Measurements from ENCODE around the gene IGFN1. TPM values are rescaled to one million over a fixed set of nuclear protein-coding genes. Genes with fewer than 3 reads are reported as not detected.

IGFN1 gene
- total RNA-seq, 4 donors from 2014 or later = 0.14 TPM; not detected in 3

DNA sequence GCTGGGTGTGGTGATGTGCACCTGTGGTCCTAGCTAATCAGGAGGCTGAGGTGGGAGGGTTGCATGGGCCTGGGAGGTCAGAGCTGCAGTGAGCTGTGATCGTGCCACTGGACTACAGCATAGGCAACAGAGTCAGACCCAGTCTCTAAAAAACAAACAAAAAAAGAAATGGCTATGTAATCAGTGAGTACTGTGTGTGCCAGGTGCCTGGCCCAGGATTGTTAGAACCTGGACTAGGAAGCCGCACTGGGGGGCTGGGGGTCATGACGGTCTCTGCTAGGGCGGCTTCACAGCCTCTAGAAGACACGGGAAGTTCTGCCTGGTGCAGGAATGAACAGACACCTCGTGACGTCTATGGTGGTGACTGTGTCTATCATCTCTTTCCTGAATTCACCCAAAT, 44.8 kb upstream of the IGFN1 start:
- 78 to 85% methylated on average over 5 to 7 of the region's 7 CpGs for WGBS, 2 donors (ENCODE audit: low coverage in 1 of 2)
- TF ChIP-seq POLR2A (IDR thresholded peaks at IDR 0.05) = no peak
- TF ChIP-seq POLR2AphosphoS5 (IDR thresholded peaks at IDR 0.05) = no peak
- TF ChIP-seq, protein P1, sequence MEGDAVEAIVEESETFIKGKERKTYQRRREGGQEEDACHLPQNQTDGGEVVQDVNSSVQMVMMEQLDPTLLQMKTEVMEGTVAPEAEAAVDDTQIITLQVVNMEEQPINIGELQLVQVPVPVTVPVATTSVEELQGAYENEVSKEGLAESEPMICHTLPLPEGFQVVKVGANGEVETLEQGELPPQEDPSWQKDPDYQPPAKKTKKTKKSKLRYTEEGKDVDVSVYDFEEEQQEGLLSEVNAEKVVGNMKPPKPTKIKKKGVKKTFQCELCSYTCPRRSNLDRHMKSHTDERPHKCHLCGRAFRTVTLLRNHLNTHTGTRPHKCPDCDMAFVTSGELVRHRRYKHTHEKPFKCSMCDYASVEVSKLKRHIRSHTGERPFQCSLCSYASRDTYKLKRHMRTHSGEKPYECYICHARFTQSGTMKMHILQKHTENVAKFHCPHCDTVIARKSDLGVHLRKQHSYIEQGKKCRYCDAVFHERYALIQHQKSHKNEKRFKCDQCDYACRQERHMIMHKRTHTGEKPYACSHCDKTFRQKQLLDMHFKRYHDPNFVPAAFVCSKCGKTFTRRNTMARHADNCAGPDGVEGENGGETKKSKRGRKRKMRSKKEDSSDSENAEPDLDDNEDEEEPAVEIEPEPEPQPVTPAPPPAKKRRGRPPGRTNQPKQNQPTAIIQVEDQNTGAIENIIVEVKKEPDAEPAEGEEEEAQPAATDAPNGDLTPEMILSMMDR (IDR thresholded peaks at IDR 0.05) = no peak
- TF ChIP-seq EP300 (IDR thresholded peaks at IDR 0.05; ENCODE audit: low read depth) = no peak
- H3K4me3 ChIP-seq = no peak overlapping the region
- H3K27me3 ChIP-seq = no peaks in the 10 kb centered on the region
- H3K4me1 ChIP-seq = no peaks in the 10 kb centered on the region
- H3K9me3 ChIP-seq = no peaks in the 10 kb centered on the region
- in situ Hi-C loops (cut with MboI; ENCODE audit: low pct_ligation_motif_present in 1 of 4, low pct_unique_long_range_greater_than_20kb in 1 of 4, low sequenced_read_pairs in 3 of 4) = loop anchor here in 1 of 4 donors (10.0 kb wide), 1 partner anchor 79 kb away; no protein-coding TSS in a partner anchor
- intact Hi-C loops (cut with DNase I; ENCODE audit: low total_unique reads) = no loop called here
- H3K36me3 ChIP-seq = peaks cover 0 to 15% (median 0%) of the 10 kb centered on the region in 4 donors
- H3K27ac ChIP-seq = no peak overlapping the region
- DNase-seq = no peak

DNA sequence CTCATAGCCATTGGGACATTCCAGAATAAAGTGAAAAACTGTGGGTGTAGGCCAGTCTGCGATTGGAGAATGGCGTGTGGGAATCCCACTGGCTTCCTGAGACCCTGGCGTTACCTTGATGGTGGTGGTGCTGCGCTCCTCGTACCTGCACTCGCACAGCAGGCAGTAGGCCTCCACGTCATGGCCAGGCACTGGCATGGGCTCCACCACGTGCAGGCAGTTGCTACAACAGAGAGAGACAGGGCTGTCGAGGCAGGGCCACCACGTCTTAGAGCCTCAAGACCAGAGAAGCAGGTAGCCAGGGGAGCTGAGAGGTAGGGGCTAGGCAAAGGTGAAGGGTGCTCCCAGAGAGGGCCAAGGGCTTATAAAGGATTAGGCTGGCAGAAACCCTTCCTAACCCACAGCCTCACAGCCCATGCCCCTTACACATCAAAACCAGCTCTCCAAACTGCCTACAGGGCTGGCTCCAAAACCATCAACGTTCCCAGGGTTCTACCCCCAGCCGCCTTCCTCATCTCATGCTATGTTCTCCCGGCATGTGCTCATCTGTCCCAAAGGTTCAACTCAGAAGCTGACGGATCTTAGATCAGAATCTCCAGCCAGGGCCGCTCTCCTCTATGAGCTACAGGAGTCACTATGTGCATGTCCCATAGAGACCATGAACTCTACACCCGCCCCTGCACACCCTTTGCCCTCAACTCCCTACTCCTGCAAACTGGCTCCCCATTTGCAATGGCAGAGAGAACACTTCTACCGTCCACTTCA, 43.8 kb upstream of the IGFN1 start:
- intact Hi-C loops (cut with DNase I; ENCODE audit: low total_unique reads) = no loop called here

DNA sequence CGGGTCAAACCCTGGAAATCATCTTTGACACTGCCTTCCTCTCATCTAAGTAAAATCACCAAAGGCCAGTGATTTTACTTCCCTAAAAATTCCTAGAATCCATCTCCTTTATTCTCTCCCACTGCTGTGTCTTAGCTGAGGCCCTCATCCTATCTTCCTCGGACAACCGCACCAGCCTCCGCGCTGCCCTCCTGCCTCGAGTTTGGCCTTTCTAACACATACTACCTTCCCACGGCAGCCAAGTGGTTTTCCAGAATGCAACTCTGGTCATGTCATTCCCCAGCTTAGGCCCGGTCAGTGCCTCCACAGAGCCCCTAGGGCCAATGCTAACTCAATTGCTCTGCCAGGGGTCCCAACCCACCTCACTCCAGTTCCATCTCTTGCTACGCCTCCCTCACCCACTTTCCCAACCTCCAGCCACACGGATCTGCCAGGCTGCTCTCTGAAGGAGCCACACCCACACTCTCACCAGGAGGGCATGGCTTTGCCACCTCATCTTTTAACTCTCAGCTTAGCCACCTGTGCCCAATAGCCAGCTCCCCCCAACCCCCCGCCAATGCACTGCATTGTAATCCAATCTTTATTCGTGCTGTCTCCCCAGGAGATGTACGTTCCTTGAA, 43.1 kb upstream of the IGFN1 start:
- TF ChIP-seq EP300 (IDR thresholded peaks at IDR 0.05; ENCODE audit: low read depth) = no peak
- intact Hi-C loops (cut with DNase I; ENCODE audit: low total_unique reads) = no loop called here

More for the DNA sequence above, 43.8 kb upstream of the IGFN1 start:
- Histone ChIP-seq H3K4me3 (no peak overlapping the region), H3K9me3 (no peaks in the 10 kb centered on the region), H3K27me3 (no peaks in the 10 kb centered on the region), H3K27ac (no peak overlapping the region), H3K36me3 (peaks cover 0 to 15% (median 0%) of the 10 kb centered on the region in 4 donors), H3K4me1 (no peaks in the 10 kb centered on the region)
- WGBS, 2 donors (ENCODE audit: low coverage in 1 of 2) = 87 to 90% methylated on average over 2 to 17 of the region's 17 CpGs
- TF ChIP-seq POLR2AphosphoS5 (IDR thresholded peaks at IDR 0.05) = no peak
- TF ChIP-seq EP300 (IDR thresholded peaks at IDR 0.05; ENCODE audit: low read depth) = no peak
- DNase-seq = no peak
- in situ Hi-C loops (cut with MboI; ENCODE audit: low pct_ligation_motif_present in 1 of 4, low pct_unique_long_range_greater_than_20kb in 1 of 4, low sequenced_read_pairs in 3 of 4) = loop anchor here in 1 of 4 donors (10.0 kb wide), 1 partner anchor 78 kb away; no protein-coding TSS in a partner anchor

DNA sequence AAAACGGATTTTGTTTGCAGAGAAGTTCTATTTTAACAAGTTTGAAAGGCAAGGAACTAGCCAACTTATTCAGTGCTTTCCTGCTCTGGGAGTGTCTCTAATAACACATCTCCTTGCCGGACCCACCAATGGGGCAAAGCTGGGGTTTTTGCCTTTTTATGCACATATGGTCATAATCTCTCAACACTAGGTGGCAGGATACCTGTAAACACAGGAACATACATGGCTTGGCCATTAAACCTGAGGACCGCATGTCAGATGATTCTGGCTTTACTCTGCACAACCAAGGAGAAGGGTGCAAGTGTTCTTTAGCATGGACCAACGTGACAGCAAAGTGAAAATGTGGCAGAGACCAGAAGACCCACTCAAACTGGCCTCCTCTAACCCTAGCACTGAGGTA, 41.2 kb upstream of the IGFN1 start:
- H3K27me3 ChIP-seq = no peaks in the 10 kb centered on the region
- in situ Hi-C loops (cut with MboI; ENCODE audit: low pct_ligation_motif_present in 1 of 4, low pct_unique_long_range_greater_than_20kb in 1 of 4, low sequenced_read_pairs in 3 of 4) (loop anchor here in 1 of 4 donors (10.0 kb wide), 1 partner anchor 75 kb away; no protein-coding TSS in a partner anchor), intact Hi-C loops (cut with DNase I; ENCODE audit: low total_unique reads) (no loop called here)
- H3K9me3 ChIP-seq = no peaks in the 10 kb centered on the region
- 41 to 68% methylated on average over 2 to 4 of the region's 4 CpGs for WGBS, 2 donors (ENCODE audit: low coverage in 1 of 2)
- H3K36me3 ChIP-seq = peaks cover 0 to 15% (median 0%) of the 10 kb centered on the region in 4 donors
- no peak overlapping the region for H3K27ac ChIP-seq
- no peak for TF ChIP-seq EP300 (IDR thresholded peaks at IDR 0.05; ENCODE audit: low read depth)
- TF ChIP-seq, protein P1 (IDR thresholded peaks at IDR 0.05) = peak in 4 of 5 experiments; percentile 38 to 53 (median 48)
- H3K4me1 ChIP-seq = peaks cover 6 to 15% (median 10%) of the 10 kb centered on the region in 4 donors
- H3K4me3 ChIP-seq = no peak overlapping the region
- no peak for DNase-seq

More for the DNA sequence above, 43.1 kb upstream of the IGFN1 start:
- peaks cover 0 to 2% (median under 1%) of the 10 kb centered on the region in 4 donors for H3K4me1 ChIP-seq
- H3K27ac ChIP-seq = no peak overlapping the region
- no peaks in the 10 kb centered on the region for H3K27me3 ChIP-seq
- in situ Hi-C loops (cut with MboI; ENCODE audit: low pct_ligation_motif_present in 1 of 4, low pct_unique_long_range_greater_than_20kb in 1 of 4, low sequenced_read_pairs in 3 of 4) = loop anchor here in 1 of 4 donors (10.0 kb wide), 1 partner anchor 77 kb away; no protein-coding TSS in a partner anchor
- peaks cover 0 to 15% (median 0%) of the 10 kb centered on the region in 4 donors for H3K36me3 ChIP-seq
- WGBS, 2 donors (ENCODE audit: low coverage in 1 of 2) = 85 to 90% methylated on average over 11 to 12 of the region's 13 CpGs
- H3K4me3 ChIP-seq = no peak overlapping the region
- DNase-seq = no peak
- H3K9me3 ChIP-seq = no peaks in the 10 kb centered on the region

Data from transverse colon (tissue), 4 donors.